Mesenchymal stem cell (in vitro differentiated cells and primary cell): ENCODE data around the gene AKAP13.

Experiments
- DNase-seq: peaks from one replicate; pipeline ENCODE4 v3.0.0-alpha.2; 2013
- H2AFZ ChIP-seq: one replicate; pipeline ENCODE4 v1.6.1; 2013; ENCODE audit warnings: low read depth, mild to moderate bottlenecking, control low read depth, inconsistent platforms, low read length, moderate library complexity
- H2AK5ac ChIP-seq: 2 replicates; pipeline ENCODE4 v1.6.1; 2013; ENCODE audit warnings: low read length, moderate library complexity, mild to moderate bottlenecking, inconsistent platforms; ENCODE audit not compliant: severe bottlenecking
- H2BK120ac ChIP-seq: one replicate; pipeline ENCODE4 v1.6.1; 2013; ENCODE audit warnings: low read depth, mild to moderate bottlenecking, inconsistent platforms, low read length, moderate library complexity
- H2BK12ac ChIP-seq, 2 experiments: one replicate each; pipeline ENCODE4 v1.6.1; 2013; ENCODE audit warnings: inconsistent platforms in 2 of 2, low read length in 2 of 2, mild to moderate bottlenecking in 2 of 2, moderate library complexity in 2 of 2, control low read depth in 1 of 2
- H2BK15ac ChIP-seq: one replicate; pipeline ENCODE4 v1.6.1; 2013; ENCODE audit warnings: mild to moderate bottlenecking, low read depth, inconsistent platforms; ENCODE audit not compliant: poor library complexity, severe bottlenecking
- H2BK5ac ChIP-seq: 2 replicates; pipeline ENCODE4 v1.6.1; 2013; ENCODE audit warnings: low read depth, mild to moderate bottlenecking, low read length, control low read depth, inconsistent platforms; ENCODE audit not compliant: poor library complexity, severe bottlenecking
- H3K14ac ChIP-seq, 2 experiments: one replicate each; pipeline ENCODE4 v1.6.1; 2013; ENCODE audit warnings: inconsistent platforms in 2 of 2, low read length in 2 of 2, control low read depth in 1 of 2, mild to moderate bottlenecking in 1 of 2, moderate library complexity in 1 of 2
- H3K18ac ChIP-seq, 2 experiments: one replicate each; pipeline ENCODE4 v1.6.1; 2013; ENCODE audit warnings: inconsistent platforms in 2 of 2, low read length in 2 of 2, control low read depth in 1 of 2, low read depth in 1 of 2, mild to moderate bottlenecking in 1 of 2
- H3K23ac ChIP-seq, 2 experiments: one replicate each; pipeline ENCODE4 v1.6.1; 2013; ENCODE audit warnings: inconsistent platforms in 2 of 2, low read length in 2 of 2, mild to moderate bottlenecking in 2 of 2, moderate library complexity in 2 of 2, control low read depth in 1 of 2
- H3K27ac ChIP-seq: 2 replicates; pipeline ENCODE4 v1.5.1; 2013; ENCODE audit warnings: mild to moderate bottlenecking, moderate library complexity, low read length, control low read depth, inconsistent platforms; ENCODE audit not compliant: poor library complexity, severe bottlenecking
- H3K27me3 ChIP-seq, 2 experiments: 2 replicates each; pipeline versions ENCODE4 v1.6.1 to v1.7.0; 2013; ENCODE audit warnings: low read length in 2 of 2, mild to moderate bottlenecking in 2 of 2, moderate library complexity in 2 of 2, control low read depth in 1 of 2, inconsistent platforms in 1 of 2; ENCODE audit not compliant: control insufficient read depth in 1 of 2, insufficient read depth in 1 of 2
- H3K36me3 ChIP-seq, 2 experiments: 2 replicates each; pipeline versions ENCODE4 v1.6.1 to v1.7.0; 2013; ENCODE audit warnings: low read length in 2 of 2, control low read depth in 1 of 2, inconsistent platforms in 1 of 2, low read depth in 1 of 2, mild to moderate bottlenecking in 1 of 2; ENCODE audit not compliant: insufficient read depth in 2 of 2, control insufficient read depth in 1 of 2
- H3K4ac ChIP-seq, 2 experiments: one replicate each; pipeline ENCODE4 v1.6.1; 2013; ENCODE audit warnings: inconsistent platforms in 2 of 2, low read length in 2 of 2, mild to moderate bottlenecking in 2 of 2, moderate library complexity in 2 of 2, control low read depth in 1 of 2, low read depth in 1 of 2
- H3K4me1 ChIP-seq: 2 replicates; pipeline ENCODE4 v1.6.1; 2013; ENCODE audit warnings: low read depth, low read length, control low read depth; ENCODE audit not compliant: control insufficient read depth, insufficient read depth
- H3K4me2 ChIP-seq: 2 replicates; pipeline ENCODE4 v1.6.1; 2013; ENCODE audit warnings: low read length, mild to moderate bottlenecking, inconsistent platforms; ENCODE audit not compliant: poor library complexity, severe bottlenecking
- H3K4me3 ChIP-seq, 2 experiments: 2 replicates each; pipeline versions ENCODE4 v1.5.1 to v1.7.0; 2013; ENCODE audit warnings: low read length in 2 of 2, mild to moderate bottlenecking in 2 of 2, control low read depth in 1 of 2, low read depth in 1 of 2; ENCODE audit not compliant: insufficient read depth in 1 of 2
- H3K79me1 ChIP-seq: replicated peaks from 2 replicates; pipeline ENCODE4 v1.6.1; 2013; ENCODE audit warnings: mild to moderate bottlenecking, control low read depth, low read length, inconsistent platforms; ENCODE audit not compliant: poor library complexity, severe bottlenecking
- H3K9ac ChIP-seq: 2 replicates; pipeline ENCODE4 v1.7.0; 2013; ENCODE audit warnings: mild to moderate bottlenecking, low read length, moderate library complexity
- H3K9me3 ChIP-seq: 2 replicates; pipeline ENCODE4 v1.7.0; 2013; ENCODE audit warnings: mild to moderate bottlenecking, low read length; ENCODE audit not compliant: control insufficient read depth
- H4K8ac ChIP-seq: one replicate; pipeline ENCODE4 v1.6.1; 2013; ENCODE audit warnings: inconsistent platforms, mild to moderate bottlenecking, low read length, moderate library complexity
- H4K91ac ChIP-seq: one replicate; pipeline ENCODE4 v1.6.1; 2013; ENCODE audit warnings: mild to moderate bottlenecking, low read length, inconsistent platforms
- WGBS: methylation state at CpG from one replicate; pipeline ENCODE4 v1.1.7; 2013; ENCODE audit warnings: mixed read lengths; 5-methylcytosine and 5-hydroxymethylcytosine counted together

AKAP13 gene

DNA sequence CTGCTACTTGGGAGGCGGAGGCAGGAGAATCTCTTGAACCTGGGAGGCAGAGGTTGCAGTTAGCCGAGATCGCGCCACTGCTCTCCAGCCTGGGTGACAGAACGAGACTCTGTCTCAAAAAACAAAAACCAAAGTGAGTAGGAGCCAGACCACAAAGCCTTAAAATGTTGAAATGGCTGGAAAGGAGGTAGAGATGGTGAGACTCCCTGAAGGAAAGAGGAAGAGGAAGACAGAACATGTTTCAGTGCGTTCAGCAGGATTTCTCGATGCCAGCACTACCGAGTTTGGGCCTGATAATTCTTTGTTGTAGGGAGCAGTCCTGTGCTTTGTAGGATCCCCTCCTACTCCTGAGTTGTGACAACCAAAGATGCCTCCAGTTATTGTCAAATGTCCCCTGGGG lies 189.9 kb downstream of the AKAP13 start:
- Histone ChIP-seq H3K27me3 (no peaks in the 10 kb centered on the region), H3K4me2 (no peak overlapping the region), H3K14ac (no peak overlapping the region), H2BK120ac (no peak overlapping the region), H3K23ac (no peak overlapping the region), H2BK12ac (no peak overlapping the region), H2AK5ac (no peak overlapping the region), H3K4ac (no peak overlapping the region), H3K9ac (no peak overlapping the region), H3K79me1 (peaks cover 28% of the 10 kb centered on the region), H4K91ac (no peak overlapping the region), H3K9me3 (no peaks in the 10 kb centered on the region), H3K27ac (no peak overlapping the region), H2BK15ac (no peak overlapping the region), H2BK5ac (no peak overlapping the region), H3K18ac (no peak overlapping the region), H2AFZ (no peak overlapping the region), H3K36me3 (peaks cover 0 to 3% of the 10 kb centered on the region in 2 experiments), H3K4me1 (peaks cover 2% of the 10 kb centered on the region), H3K4me3 (no peak overlapping the region), H4K8ac (no peak overlapping the region)
- WGBS = 100% methylated on average over 8 of the region's 8 CpGs
- no peak for DNase-seq

GRCh38 chr15:85571780-85572179 lies 191.4 kb downstream of the AKAP13 start:
- Histone ChIP-seq H3K4me3 (no peak overlapping the region), H3K27me3 (no peaks in the 10 kb centered on the region)
- 97% methylated on average over 1 of the region's 1 CpG for WGBS

GRCh38 chr15:85576392-85576791 lies 196.0 kb downstream of the AKAP13 start:
- Histone ChIP-seq H4K91ac (no peak overlapping the region), H3K4me3 (no peak overlapping the region), H3K79me1 (peaks cover 25% of the 10 kb centered on the region), H3K4ac (no peak overlapping the region), H2BK5ac (no peak overlapping the region), H3K27me3 (no peaks in the 10 kb centered on the region), H3K36me3 (peaks cover 25 to 41% of the 10 kb centered on the region in 2 experiments), H2AK5ac (no peak overlapping the region), H3K4me1 (peaks cover 16% of the 10 kb centered on the region), H2AFZ (no peak overlapping the region), H3K9ac (no peak overlapping the region), H3K9me3 (no peaks in the 10 kb centered on the region), H3K4me2 (no peak overlapping the region), H2BK120ac (no peak overlapping the region), H3K23ac (no peak overlapping the region), H2BK15ac (no peak overlapping the region), H2BK12ac (no peak overlapping the region), H3K14ac (no peak overlapping the region), H3K27ac (no peak overlapping the region), H4K8ac (no peak overlapping the region), H3K18ac (no peak overlapping the region)
- DNase-seq = no peak
- 99% methylated on average over 3 of the region's 3 CpGs for WGBS

More at GRCh38 chr15:85571780-85572179, 191.4 kb downstream of the AKAP13 start:
- no peak overlapping the region for H3K23ac ChIP-seq
- no peak overlapping the region for H3K18ac ChIP-seq
- H3K27ac ChIP-seq = no peak overlapping the region
- H2BK15ac ChIP-seq = no peak overlapping the region
- H2AK5ac ChIP-seq = no peak overlapping the region
- peaks cover 27% of the 10 kb centered on the region for H3K79me1 ChIP-seq
- H4K8ac ChIP-seq = no peak overlapping the region
- peaks cover 2% of the 10 kb centered on the region for H3K4me1 ChIP-seq
- H3K14ac ChIP-seq = no peak overlapping the region
- H2BK120ac ChIP-seq = no peak overlapping the region
- H4K91ac ChIP-seq = no peak overlapping the region
- no peak overlapping the region for H2BK12ac ChIP-seq
- no peak overlapping the region for H2AFZ ChIP-seq
- no peak for DNase-seq
- peaks cover 3 to 16% of the 10 kb centered on the region in 2 experiments for H3K36me3 ChIP-seq
- H3K9me3 ChIP-seq = no peaks in the 10 kb centered on the region
- H3K9ac ChIP-seq = no peak overlapping the region
- H2BK5ac ChIP-seq = no peak overlapping the region
- H3K4ac ChIP-seq = no peak overlapping the region
- no peak overlapping the region for H3K4me2 ChIP-seq

- Histone ChIP-seq H2BK5ac (no peak overlapping the region), H3K4me2 (no peak overlapping the region), H3K14ac (no peak overlapping the region), H3K79me1 (peaks cover 26% of the 10 kb centered on the region), H2AK5ac (peak overlapping the region; percentile 22), H3K36me3 (peaks cover 33 to 47% of the 10 kb centered on the region in 2 experiments), H3K4me1 (peaks cover 25% of the 10 kb centered on the region), H3K18ac (no peak overlapping the region), H2BK12ac (no peak overlapping the region), H2BK15ac (no peak overlapping the region), H4K91ac (no peak overlapping the region), H3K4ac (no peak overlapping the region), H2AFZ (no peak overlapping the region), H3K23ac (no peak overlapping the region), H2BK120ac (no peak overlapping the region), H4K8ac (no peak overlapping the region), H3K4me3 (no peak overlapping the region), H3K9me3 (no peaks in the 10 kb centered on the region), H3K27me3 (no peaks in the 10 kb centered on the region), H3K27ac (peak overlapping the region; percentile 8), H3K9ac (peak overlapping the region; percentile 83)
- DNase-seq = no peak
- WGBS = 91% methylated on average over 9 of the region's 9 CpGs
Measured at GRCh38 chr15:85578941-85579701, 198.7 kb downstream of the AKAP13 start.
